Neural cell (in vitro differentiated cells): ENCODE results near the gene ZNF503.

Experiments used
- EP300 ChIP-seq: fragments of 450-650 bp; conservative IDR thresholded peaks from 2 replicates; pipeline ENCODE4 v1.6.1; 2014; ENCODE audit warnings: antibody characterized with exemption, mild to moderate bottlenecking, moderate library complexity; ENCODE audit not compliant: poor library complexity, severe bottlenecking
- TF ChIP-seq, protein P1 (sequence below): fragments of 450-650 bp; IDR thresholded peaks from 2 replicates; pipeline ENCODE4 v1.5.1; 2014; ENCODE audit warnings: antibody characterized with exemption, mild to moderate bottlenecking, moderate library complexity; ENCODE audit not compliant: poor library complexity, severe bottlenecking

DNA sequence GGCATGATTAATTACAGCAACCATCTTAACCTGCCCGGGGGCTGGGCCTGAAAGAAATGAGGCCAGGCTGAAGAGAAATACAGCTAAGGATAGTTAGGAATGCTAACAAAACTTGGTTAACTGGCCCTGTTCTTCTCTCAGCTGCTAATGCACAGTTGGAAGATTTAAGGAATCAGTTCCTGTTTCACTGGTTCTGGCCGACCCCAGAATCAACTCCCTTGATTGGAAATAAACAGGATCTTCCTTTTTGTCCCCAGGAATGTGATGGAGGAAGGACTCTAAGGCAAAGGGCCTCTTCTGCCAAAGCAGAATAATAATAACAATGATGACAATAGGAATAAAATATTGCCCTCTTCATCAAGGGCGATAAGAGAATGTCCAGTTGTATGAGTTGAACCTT lies 26.4 kb upstream of the ZNF503 start:
- TF ChIP-seq EP300, result no peak
- TF ChIP-seq, protein P1, sequence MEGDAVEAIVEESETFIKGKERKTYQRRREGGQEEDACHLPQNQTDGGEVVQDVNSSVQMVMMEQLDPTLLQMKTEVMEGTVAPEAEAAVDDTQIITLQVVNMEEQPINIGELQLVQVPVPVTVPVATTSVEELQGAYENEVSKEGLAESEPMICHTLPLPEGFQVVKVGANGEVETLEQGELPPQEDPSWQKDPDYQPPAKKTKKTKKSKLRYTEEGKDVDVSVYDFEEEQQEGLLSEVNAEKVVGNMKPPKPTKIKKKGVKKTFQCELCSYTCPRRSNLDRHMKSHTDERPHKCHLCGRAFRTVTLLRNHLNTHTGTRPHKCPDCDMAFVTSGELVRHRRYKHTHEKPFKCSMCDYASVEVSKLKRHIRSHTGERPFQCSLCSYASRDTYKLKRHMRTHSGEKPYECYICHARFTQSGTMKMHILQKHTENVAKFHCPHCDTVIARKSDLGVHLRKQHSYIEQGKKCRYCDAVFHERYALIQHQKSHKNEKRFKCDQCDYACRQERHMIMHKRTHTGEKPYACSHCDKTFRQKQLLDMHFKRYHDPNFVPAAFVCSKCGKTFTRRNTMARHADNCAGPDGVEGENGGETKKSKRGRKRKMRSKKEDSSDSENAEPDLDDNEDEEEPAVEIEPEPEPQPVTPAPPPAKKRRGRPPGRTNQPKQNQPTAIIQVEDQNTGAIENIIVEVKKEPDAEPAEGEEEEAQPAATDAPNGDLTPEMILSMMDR, result no peak
